GM13976 (cell line): Measurements from ENCODE around the gene GAB2.

Source experiments
- DNase-seq: peaks from one replicate; pipeline ENCODE4 v3.0.0; 2012; ENCODE audit warnings: low spot score
- in situ Hi-C: fragments of 300-500 bp; cut with MboI; formaldehyde crosslinking; loops from one replicate; pipeline ENCODE4 v1.12.0; 2022; ENCODE audit warnings: low sequenced_read_pairs, mixed read lengths, inconsistent platforms; ENCODE audit not compliant: unreplicated experiment
- TF ChIP-seq, protein P1 (sequence below): IDR thresholded peaks from 2 replicates; pipeline ENCODE4 v1.5.1; 2012; ENCODE audit warnings: borderline replicate concordance, mild to moderate bottlenecking; ENCODE audit not compliant: insufficient read depth; ENCODE audit errors: extremely low read depth, missing control alignments, control extremely low read depth

The GAB2 gene

DNA sequence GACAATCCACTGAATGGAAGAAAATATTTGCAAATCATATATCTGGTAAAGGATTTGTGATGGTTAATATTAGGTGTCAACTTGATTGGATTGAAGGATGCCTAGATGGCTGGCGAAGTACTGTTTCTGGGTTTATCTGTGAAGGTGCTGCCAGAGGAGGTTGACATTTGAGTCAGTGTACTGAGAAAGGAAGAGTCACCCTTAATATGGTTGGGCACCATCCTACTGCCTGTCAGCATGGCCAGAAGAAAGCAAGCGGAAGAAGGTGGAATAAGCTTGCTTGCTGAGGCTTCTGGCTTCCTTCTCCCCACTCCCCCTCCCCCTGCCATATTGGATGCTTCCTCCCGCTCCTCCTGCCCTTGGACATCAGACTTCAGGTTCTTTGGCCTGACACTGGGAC is 101.9 kb downstream of the GAB2 start:
- no peak for DNase-seq
- TF ChIP-seq, protein P1, sequence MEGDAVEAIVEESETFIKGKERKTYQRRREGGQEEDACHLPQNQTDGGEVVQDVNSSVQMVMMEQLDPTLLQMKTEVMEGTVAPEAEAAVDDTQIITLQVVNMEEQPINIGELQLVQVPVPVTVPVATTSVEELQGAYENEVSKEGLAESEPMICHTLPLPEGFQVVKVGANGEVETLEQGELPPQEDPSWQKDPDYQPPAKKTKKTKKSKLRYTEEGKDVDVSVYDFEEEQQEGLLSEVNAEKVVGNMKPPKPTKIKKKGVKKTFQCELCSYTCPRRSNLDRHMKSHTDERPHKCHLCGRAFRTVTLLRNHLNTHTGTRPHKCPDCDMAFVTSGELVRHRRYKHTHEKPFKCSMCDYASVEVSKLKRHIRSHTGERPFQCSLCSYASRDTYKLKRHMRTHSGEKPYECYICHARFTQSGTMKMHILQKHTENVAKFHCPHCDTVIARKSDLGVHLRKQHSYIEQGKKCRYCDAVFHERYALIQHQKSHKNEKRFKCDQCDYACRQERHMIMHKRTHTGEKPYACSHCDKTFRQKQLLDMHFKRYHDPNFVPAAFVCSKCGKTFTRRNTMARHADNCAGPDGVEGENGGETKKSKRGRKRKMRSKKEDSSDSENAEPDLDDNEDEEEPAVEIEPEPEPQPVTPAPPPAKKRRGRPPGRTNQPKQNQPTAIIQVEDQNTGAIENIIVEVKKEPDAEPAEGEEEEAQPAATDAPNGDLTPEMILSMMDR, result no peak
- in situ Hi-C loops, result no loop called here

GRCh38 chr11:78314762-78315161 is 102.9 kb downstream of the GAB2 start:
- in situ Hi-C loops, result no loop called here
- TF ChIP-seq, protein P1, result no peak
- DNase-seq, result no peak

DNA sequence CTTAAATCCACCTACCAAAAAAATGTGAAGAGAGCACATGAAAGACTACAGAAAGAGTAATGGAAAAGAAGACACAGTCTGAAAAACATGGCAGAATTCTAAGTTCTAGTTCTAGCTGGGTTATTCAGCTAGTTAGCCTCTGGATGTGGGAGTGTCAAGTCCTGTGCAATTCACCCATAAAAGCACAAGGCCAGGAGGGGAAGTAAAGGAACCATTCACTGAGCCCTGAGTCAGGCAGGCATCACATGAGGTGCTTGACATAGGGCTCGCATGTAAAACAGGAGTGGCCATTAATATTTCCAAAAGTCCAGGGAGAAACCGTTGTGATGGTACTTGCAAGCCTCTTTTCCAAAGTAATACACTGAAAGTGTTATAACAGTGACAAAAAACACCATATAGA is 103.7 kb downstream of the GAB2 start:
- DNase-seq, result no peak
- TF ChIP-seq, protein P1, result no peak
- in situ Hi-C loops, result no loop called here

- no peak for DNase-seq
- in situ Hi-C loops, result no loop called here
These were observed 104.3 kb downstream of the GAB2 start for GRCh38 chr11:78313181-78313795.

GRCh38 chr11:78312712-78313111 is 104.9 kb downstream of the GAB2 start:
- peak; percentile 36 for DNase-seq
- TF ChIP-seq, protein P1, result no peak
- in situ Hi-C loops, result no loop called here

More at GRCh38 chr11:78313181-78313795, 104.3 kb downstream of the GAB2 start:
- TF ChIP-seq, protein P1, result no peak

DNA sequence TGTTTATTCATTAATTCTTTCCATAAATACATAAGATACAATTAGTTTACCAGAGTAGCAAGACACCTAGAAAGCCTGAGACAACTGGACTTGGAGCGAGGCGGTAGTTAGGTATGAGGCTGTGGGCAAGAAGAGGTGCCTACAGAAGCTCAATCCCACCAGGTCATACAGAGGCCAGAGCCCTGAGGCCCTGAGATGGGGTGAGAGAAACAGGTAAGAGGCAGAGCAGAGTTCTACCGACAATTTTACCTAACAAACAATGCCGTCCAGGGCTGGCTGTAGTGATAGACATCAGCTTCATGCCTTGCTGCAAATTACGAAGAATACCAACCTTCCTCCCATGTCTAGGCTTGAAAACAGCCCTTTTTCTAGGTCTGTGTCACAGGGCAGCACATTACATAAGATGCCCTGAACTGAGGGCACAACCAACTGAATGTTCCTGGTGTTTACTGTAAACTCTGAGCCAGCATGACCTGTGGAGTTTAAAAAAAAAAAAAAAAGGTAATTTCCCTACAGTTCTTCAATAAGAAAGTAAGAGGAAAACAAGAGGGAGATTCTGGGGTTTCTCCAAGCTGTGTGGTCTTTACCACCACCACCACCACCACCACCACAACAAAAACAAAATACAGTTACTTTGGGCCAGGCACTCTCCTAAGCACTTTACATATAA is 105.8 kb downstream of the GAB2 start:
- no peak for DNase-seq
- in situ Hi-C loops, result no loop called here
- TF ChIP-seq, protein P1, result no peak
